RWPE1 (cell line): ENCODE measurements around the gene IER3IP1.

Experiments used
- CTCF ChIA-PET: fragments of 350-600 bp; sonication (Branson Sonifier 250); formaldehyde crosslinking; extraction: SDS; loops from one replicate; lab custom pipeline; 2021; lab: Yijun Ruan, JAX
- POLR2A ChIA-PET: fragments of 400-600 bp; formaldehyde crosslinking; extraction: SDS; loops from one replicate; lab custom pipeline; 2020; ENCODE audit warnings: antibody characterized with exemption; ENCODE audit not compliant: low non-redundant PET; lab: Yijun Ruan, JAX
- DNase-seq: peaks from one replicate; pipeline ENCODE4 v3.0.0; 2012; ENCODE audit warnings: low spot score
- H3K27ac ChIP-seq: fragments of 450-650 bp; 2 replicates; pipeline ENCODE4 v1.5.1; 2017
- CTCF ChIP-seq: fragments of 450-650 bp; conservative IDR thresholded peaks from 2 replicates; pipeline ENCODE4 v1.5.1; 2017; ENCODE audit warnings: low read depth, mild to moderate bottlenecking

Gene IER3IP1

DNA sequence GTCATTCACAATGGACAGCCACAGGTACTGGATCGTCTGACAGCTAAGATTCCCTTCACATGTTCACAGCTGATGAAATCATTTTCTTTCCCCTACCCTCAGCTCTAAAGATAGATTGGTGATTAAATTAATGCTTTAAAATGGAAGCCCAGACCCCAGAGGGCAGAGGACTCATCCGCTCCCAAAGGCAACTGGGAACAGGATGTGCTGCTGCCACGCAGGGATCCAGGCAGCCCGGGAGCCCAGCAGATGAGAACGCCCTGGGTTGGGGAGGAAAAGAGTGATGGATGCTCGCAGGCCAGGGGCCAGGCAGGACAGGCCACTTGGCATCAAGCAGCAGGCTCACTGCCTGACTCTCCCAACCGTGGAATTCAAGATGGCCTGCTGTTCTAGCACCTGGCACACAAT is 67.2 kb downstream of the IER3IP1 start:
- ChIA-PET CTCF (no interaction called here), POLR2A (no interaction called here)
- TF ChIP-seq CTCF, result no peak
- no peak overlapping the region for H3K27ac ChIP-seq
- no peak for DNase-seq

DNA sequence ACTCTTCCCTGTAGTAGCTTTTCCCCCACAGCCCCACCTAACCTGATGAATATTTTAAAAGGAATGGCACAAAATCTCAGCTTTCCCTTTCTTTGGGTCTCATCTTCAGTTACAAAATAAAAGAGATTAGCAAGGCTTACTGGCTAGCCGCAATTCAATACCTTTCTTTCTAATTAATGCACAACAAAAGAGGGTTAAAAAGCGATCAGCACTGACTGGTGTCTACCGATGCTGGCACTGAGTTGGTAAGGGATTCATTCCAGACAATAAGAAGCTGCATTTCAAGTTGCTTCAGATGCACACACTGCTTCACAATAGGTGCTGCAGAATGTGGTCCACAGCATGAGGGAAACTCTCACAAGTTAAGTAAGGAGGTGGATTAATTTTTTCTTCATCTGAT is 67.8 kb downstream of the IER3IP1 start:
- no peak for DNase-seq
- CTCF ChIA-PET, result interaction anchor here (0.7 kb wide), 1 partner anchor 12 kb away, joined by 5 read pairs; no protein-coding TSS in a partner anchor
- H3K27ac ChIP-seq, result no peak overlapping the region

More for the DNA sequence above, 67.8 kb downstream of the IER3IP1 start:
- POLR2A ChIA-PET, result no interaction called here
- no peak for TF ChIP-seq CTCF
